ENCODE measurements around the gene TRERF1. TPM values are rescaled to one million over a fixed set of nuclear protein-coding genes. Genes with fewer than 3 reads are reported as not detected.

TRERF1 gene
- total RNA-seq, 1 donor from 2014 or later: 12.4 TPM

- TF ChIP-seq CTCF (conservative IDR thresholded peaks at IDR 0.05): no peak
- peaks cover 7% of the 10 kb centered on the region for H3K4me1 Mint-ChIP-seq
- peaks cover 13% of the 10 kb centered on the region for H3K36me3 Mint-ChIP-seq (ENCODE audit: low read depth)
- H3K9me3 Mint-ChIP-seq: peaks cover 2% of the 10 kb centered on the region
- H3K27ac Mint-ChIP-seq (ENCODE audit: unreplicated experiment): no peak overlapping the region
- H3K4me3 Mint-ChIP-seq: no peak overlapping the region
- H3K27me3 Mint-ChIP-seq (ENCODE audit: low read depth): no peaks in the 10 kb centered on the region
- no peak for DNase-seq (ENCODE audit: low read depth, low spot score)
Measured at GRCh38 chr6:42313941-42314570, 137.7 kb downstream of the TRERF1 start.

- H3K27ac Mint-ChIP-seq (ENCODE audit: unreplicated experiment): no peak overlapping the region
- no peaks in the 10 kb centered on the region for H3K27me3 Mint-ChIP-seq (ENCODE audit: low read depth)
Measured at GRCh38 chr6:42313038-42313437, 138.7 kb downstream of the TRERF1 start.

GRCh38 chr6:42307141-42307470, 144.6 kb downstream of the TRERF1 start:
- no peak for DNase-seq (ENCODE audit: low read depth, low spot score)
- H3K4me3 Mint-ChIP-seq: no peak overlapping the region
- H3K36me3 Mint-ChIP-seq (ENCODE audit: low read depth): peaks cover 2% of the 10 kb centered on the region
- no peak overlapping the region for H3K27ac Mint-ChIP-seq (ENCODE audit: unreplicated experiment)
- peaks cover 10% of the 10 kb centered on the region for H3K4me1 Mint-ChIP-seq
- no peak for TF ChIP-seq CTCF (conservative IDR thresholded peaks at IDR 0.05)
- H3K27me3 Mint-ChIP-seq (ENCODE audit: low read depth): no peaks in the 10 kb centered on the region
- no peaks in the 10 kb centered on the region for H3K9me3 Mint-ChIP-seq

More at GRCh38 chr6:42313038-42313437, 138.7 kb downstream of the TRERF1 start:
- Mint-ChIP-seq H3K9me3 (peaks cover 2% of the 10 kb centered on the region), H3K4me3 (no peak overlapping the region), H3K4me1 (peaks cover 7% of the 10 kb centered on the region), H3K36me3 (ENCODE audit: low read depth) (peaks cover 9% of the 10 kb centered on the region)
- no peak for DNase-seq (ENCODE audit: low read depth, low spot score)
- TF ChIP-seq CTCF (conservative IDR thresholded peaks at IDR 0.05): no peak

GRCh38 chr6:42306439-42307140, 145.1 kb downstream of the TRERF1 start:
- Mint-ChIP-seq H3K4me1 (peaks cover 10% of the 10 kb centered on the region), H3K27ac (ENCODE audit: unreplicated experiment) (no peak overlapping the region), H3K27me3 (ENCODE audit: low read depth) (no peaks in the 10 kb centered on the region), H3K36me3 (ENCODE audit: low read depth) (no peaks in the 10 kb centered on the region), H3K4me3 (no peak overlapping the region), H3K9me3 (no peaks in the 10 kb centered on the region)
- no peak for TF ChIP-seq CTCF (conservative IDR thresholded peaks at IDR 0.05)
- DNase-seq (ENCODE audit: low read depth, low spot score): no peak

- H3K36me3 Mint-ChIP-seq (ENCODE audit: low read depth): no peaks in the 10 kb centered on the region
- H3K27ac Mint-ChIP-seq (ENCODE audit: unreplicated experiment): no peak overlapping the region
- H3K27me3 Mint-ChIP-seq (ENCODE audit: low read depth): no peaks in the 10 kb centered on the region
- no peak overlapping the region for H3K4me3 Mint-ChIP-seq
- H3K9me3 Mint-ChIP-seq: no peaks in the 10 kb centered on the region
- TF ChIP-seq CTCF (conservative IDR thresholded peaks at IDR 0.05): no peak
- peaks cover 10% of the 10 kb centered on the region for H3K4me1 Mint-ChIP-seq
- DNase-seq (ENCODE audit: low read depth, low spot score): no peak
Measured at GRCh38 chr6:42304053-42304712, 147.5 kb downstream of the TRERF1 start.
